MM.1S (cell line): Measurements from ENCODE around the gene CLNK.

Source experiments
- DNase-seq: peaks from one replicate; pipeline ENCODE4 v3.0.0-alpha.2; 2015
- H2AFZ ChIP-seq: fragments of 300-600 bp; sonication (generic); 2 replicates; pipeline ENCODE4 v1.6.0; 2016; ENCODE audit warnings: antibody characterized with exemption, low read length
- H3F3A ChIP-seq: fragments of 300-600 bp; sonication (generic); 2 replicates; pipeline ENCODE4 v1.6.1; 2016; ENCODE audit warnings: mild to moderate bottlenecking, antibody characterized with exemption, low read length, moderate library complexity, mixed read lengths; ENCODE audit not compliant: insufficient read depth
- H3K27ac ChIP-seq: fragments of 300-600 bp; sonication (generic); 2 replicates; pipeline ENCODE4 v1.5.1; 2016; ENCODE audit warnings: mild to moderate bottlenecking, low read length
- H3K27me3 ChIP-seq: fragments of 300-600 bp; sonication (generic); replicated peaks from 2 replicates; pipeline ENCODE4 v1.6.0; 2016; ENCODE audit warnings: low read length; ENCODE audit not compliant: insufficient read depth
- H3K36me3 ChIP-seq: fragments of 300-600 bp; sonication (generic); replicated peaks from 2 replicates; pipeline ENCODE4 v1.6.1; 2016; ENCODE audit warnings: mild to moderate bottlenecking, low read length, mixed read lengths; ENCODE audit not compliant: insufficient read depth
- H3K4me1 ChIP-seq: fragments of 300-600 bp; sonication (generic); 2 replicates; pipeline ENCODE4 v1.6.1; 2016; ENCODE audit warnings: low read length, mixed read lengths
- H3K4me2 ChIP-seq: fragments of 300-600 bp; sonication (generic); 2 replicates; pipeline ENCODE4 v1.6.0; 2016; ENCODE audit warnings: low read depth, low read length
- H3K4me3 ChIP-seq: fragments of 300-600 bp; sonication (generic); 2 replicates; pipeline ENCODE4 v1.5.1; 2016; ENCODE audit warnings: low read length, mixed read lengths
- H3K79me2 ChIP-seq: fragments of 300-600 bp; sonication (generic); 2 replicates; pipeline ENCODE4 v1.6.1; 2016; ENCODE audit warnings: mixed run types, low read length, mixed read lengths
- H3K9ac ChIP-seq: fragments of 300-600 bp; sonication (generic); 2 replicates; pipeline ENCODE4 v1.6.1; 2016; ENCODE audit warnings: low read length, mixed read lengths
- H3K9me2 ChIP-seq: fragments of 300-600 bp; sonication (generic); replicated peaks from 2 replicates; pipeline ENCODE4 v1.6.1; 2016; ENCODE audit warnings: mild to moderate bottlenecking, low read length, mixed read lengths; ENCODE audit not compliant: insufficient read depth
- H3K9me3 ChIP-seq: fragments of 300-600 bp; sonication (generic); replicated peaks from 2 replicates; pipeline ENCODE4 v1.6.1; 2016; ENCODE audit warnings: mild to moderate bottlenecking, low read length, mixed read lengths; ENCODE audit not compliant: insufficient read depth
- H4K20me1 ChIP-seq: fragments of 300-600 bp; sonication (generic); 2 replicates; pipeline ENCODE4 v1.6.1; 2016; ENCODE audit warnings: mild to moderate bottlenecking, low read length, moderate library complexity, mixed read lengths; ENCODE audit not compliant: insufficient read depth
- EZH2 ChIP-seq: fragments of 300-600 bp; sonication (generic); optimal IDR thresholded peaks from 2 replicates; pipeline ENCODE3; 2017; ENCODE audit warnings: low read depth, mild to moderate bottlenecking, antibody characterized with exemption, low read length, mixed read lengths
- EZH2phosphoT487 ChIP-seq: fragments of 300-600 bp; sonication (generic); IDR thresholded peaks from 2 replicates; pipeline ENCODE4 v1.6.1; 2018; ENCODE audit warnings: antibody characterized with exemption, low read length
- TF ChIP-seq, protein P1 (sequence below): fragments of 300-600 bp; sonication (generic); IDR thresholded peaks from 2 replicates; pipeline ENCODE4 v1.5.1; 2016; ENCODE audit warnings: antibody characterized with exemption, low read length, mixed read lengths

Gene CLNK

DNA sequence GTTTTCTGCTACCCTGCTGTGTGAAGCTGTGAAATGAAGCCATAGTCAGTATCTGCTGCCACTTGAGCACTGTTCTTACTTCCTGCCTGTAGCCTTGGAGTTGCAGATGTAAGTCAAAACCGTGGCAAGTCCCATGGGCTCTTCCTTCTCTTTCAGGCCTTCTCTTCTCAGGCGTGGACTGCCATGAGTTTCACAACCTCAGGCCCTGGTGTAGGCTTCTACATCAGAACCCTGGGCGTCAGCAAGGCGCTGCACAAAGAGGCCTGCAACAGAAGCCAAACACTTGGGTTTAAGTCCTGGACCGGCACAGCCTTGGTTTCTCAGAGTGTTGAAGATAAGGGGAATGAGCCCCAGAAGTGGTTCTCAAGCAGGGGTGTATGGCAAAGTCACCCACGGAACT is 229.8 kb downstream of the CLNK start:
- no peaks in the 10 kb centered on the region for H4K20me1 ChIP-seq
- no peak overlapping the region for H2AFZ ChIP-seq
- 0 out of 2 replicates have a peak, but pooled peaks cover 9% of the 10 kb centered on the region for H3K36me3 ChIP-seq
- no peak overlapping the region for H3K9ac ChIP-seq
- no peak overlapping the region for H3K27ac ChIP-seq
- TF ChIP-seq, protein P1, sequence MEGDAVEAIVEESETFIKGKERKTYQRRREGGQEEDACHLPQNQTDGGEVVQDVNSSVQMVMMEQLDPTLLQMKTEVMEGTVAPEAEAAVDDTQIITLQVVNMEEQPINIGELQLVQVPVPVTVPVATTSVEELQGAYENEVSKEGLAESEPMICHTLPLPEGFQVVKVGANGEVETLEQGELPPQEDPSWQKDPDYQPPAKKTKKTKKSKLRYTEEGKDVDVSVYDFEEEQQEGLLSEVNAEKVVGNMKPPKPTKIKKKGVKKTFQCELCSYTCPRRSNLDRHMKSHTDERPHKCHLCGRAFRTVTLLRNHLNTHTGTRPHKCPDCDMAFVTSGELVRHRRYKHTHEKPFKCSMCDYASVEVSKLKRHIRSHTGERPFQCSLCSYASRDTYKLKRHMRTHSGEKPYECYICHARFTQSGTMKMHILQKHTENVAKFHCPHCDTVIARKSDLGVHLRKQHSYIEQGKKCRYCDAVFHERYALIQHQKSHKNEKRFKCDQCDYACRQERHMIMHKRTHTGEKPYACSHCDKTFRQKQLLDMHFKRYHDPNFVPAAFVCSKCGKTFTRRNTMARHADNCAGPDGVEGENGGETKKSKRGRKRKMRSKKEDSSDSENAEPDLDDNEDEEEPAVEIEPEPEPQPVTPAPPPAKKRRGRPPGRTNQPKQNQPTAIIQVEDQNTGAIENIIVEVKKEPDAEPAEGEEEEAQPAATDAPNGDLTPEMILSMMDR = no peak
- TF ChIP-seq EZH2phosphoT487 (no peak), EZH2 (no peak)
- DNase-seq = no peak
- H3K27me3 ChIP-seq = 0 out of 2 replicates have a peak, but pooled peaks cover 5% of the 10 kb centered on the region
- no peaks in the 10 kb centered on the region for H3K9me2 ChIP-seq
- no peaks in the 10 kb centered on the region for H3K4me1 ChIP-seq
- no peaks in the 10 kb centered on the region for H3F3A ChIP-seq
- H3K79me2 ChIP-seq = peaks cover 11% of the 10 kb centered on the region
- no peak overlapping the region for H3K4me2 ChIP-seq
- no peak overlapping the region for H3K4me3 ChIP-seq
- no peaks in the 10 kb centered on the region for H3K9me3 ChIP-seq

DNA sequence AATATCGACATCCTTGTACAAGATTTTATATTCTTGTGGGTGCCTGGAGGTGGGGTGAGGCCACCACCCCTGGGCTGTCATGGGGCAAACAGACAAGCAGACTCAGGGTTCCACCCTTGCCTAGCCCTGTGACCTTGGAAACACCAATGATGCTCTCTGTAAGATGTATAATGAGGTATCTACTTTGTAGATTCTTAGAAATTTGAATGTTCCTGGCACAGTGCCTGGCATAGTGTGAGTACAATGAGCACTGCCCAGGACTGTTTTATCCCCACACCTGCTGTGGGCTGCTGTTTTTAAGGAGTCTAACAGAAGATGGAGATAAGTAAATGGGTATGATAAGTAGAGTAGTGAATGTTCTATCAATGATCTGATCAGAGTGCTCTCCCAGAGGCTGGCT is 230.4 kb downstream of the CLNK start:
- H2AFZ ChIP-seq = no peak overlapping the region
- H4K20me1 ChIP-seq = no peaks in the 10 kb centered on the region
- H3K9me3 ChIP-seq = no peaks in the 10 kb centered on the region
- no peaks in the 10 kb centered on the region for H3F3A ChIP-seq
- no peak overlapping the region for H3K4me3 ChIP-seq
- TF ChIP-seq EZH2phosphoT487 (no peak), EZH2 (no peak)
- TF ChIP-seq, protein P1 = no peak
- no peak overlapping the region for H3K9ac ChIP-seq
- no peaks in the 10 kb centered on the region for H3K9me2 ChIP-seq
- DNase-seq = no peak
- H3K27me3 ChIP-seq = 0 out of 2 replicates have a peak, but pooled peaks cover 5% of the 10 kb centered on the region
- 0 out of 2 replicates have a peak, but pooled peaks cover 9% of the 10 kb centered on the region for H3K36me3 ChIP-seq
- H3K4me2 ChIP-seq = no peak overlapping the region
- peaks cover 11% of the 10 kb centered on the region for H3K79me2 ChIP-seq
- no peaks in the 10 kb centered on the region for H3K4me1 ChIP-seq
- no peak overlapping the region for H3K27ac ChIP-seq

DNA sequence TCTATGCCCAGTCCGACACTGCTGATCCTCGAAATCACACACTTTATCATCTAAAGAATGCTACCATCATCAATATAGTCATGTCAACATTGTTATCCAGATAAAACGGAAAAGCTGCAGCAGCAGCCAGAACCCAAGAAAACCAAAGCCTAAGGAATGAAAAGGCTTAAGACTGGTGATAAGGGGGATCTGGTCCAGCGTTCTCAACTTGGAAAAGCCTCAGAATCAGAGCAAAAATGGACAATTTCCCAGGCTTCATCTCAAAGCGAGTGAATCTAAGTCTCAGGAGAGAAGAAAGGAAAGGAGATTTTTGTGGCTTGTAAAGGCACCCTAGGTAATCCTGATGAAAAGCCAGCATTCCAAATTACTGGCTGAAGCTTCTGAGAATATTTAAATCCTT is 235.6 kb downstream of the CLNK start:
- H2AFZ ChIP-seq = no peak overlapping the region
- no peak overlapping the region for H3K9ac ChIP-seq
- no peaks in the 10 kb centered on the region for H3K9me2 ChIP-seq
- H3K36me3 ChIP-seq = peaks cover 22% of the 10 kb centered on the region
- no peak overlapping the region for H3K4me3 ChIP-seq
- H4K20me1 ChIP-seq = no peaks in the 10 kb centered on the region
- H3K27me3 ChIP-seq = no peaks in the 10 kb centered on the region
- H3K27ac ChIP-seq = no peak overlapping the region
- no peaks in the 10 kb centered on the region for H3K9me3 ChIP-seq
- no peak for DNase-seq
- H3K4me2 ChIP-seq = no peak overlapping the region
- no peaks in the 10 kb centered on the region for H3F3A ChIP-seq
- no peaks in the 10 kb centered on the region for H3K4me1 ChIP-seq
- TF ChIP-seq EZH2phosphoT487 (no peak), EZH2 (no peak)
- TF ChIP-seq, protein P1 = no peak
- no peaks in the 10 kb centered on the region for H3K79me2 ChIP-seq
